NCI-H2029 (cell line): ENCODE measurements around the gene RAD51B.

Experiments used
- DNase-seq: peaks from one replicate; lab custom pipeline; 2025; lab: John Stamatoyannopoulos, UW

The RAD51B gene

DNA sequence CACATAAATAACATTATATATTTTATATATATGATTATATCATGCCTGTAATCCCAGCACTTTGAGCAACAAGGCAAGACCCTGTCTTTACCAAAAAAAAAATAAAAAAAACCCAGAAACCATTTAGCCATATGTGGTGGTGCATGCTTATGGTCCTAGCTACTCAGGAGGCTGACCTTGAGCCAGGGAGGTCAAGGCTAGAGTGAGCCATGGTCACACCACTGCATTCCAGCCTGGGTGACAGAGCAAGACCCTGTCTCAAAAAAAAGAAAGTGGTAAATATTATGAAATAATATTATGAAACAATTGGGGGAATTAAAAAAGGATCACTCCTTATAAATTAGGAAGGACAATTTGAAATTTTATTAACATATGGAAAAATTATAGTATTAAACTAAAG is 16.0 kb downstream of the RAD51B start:
- DNase-seq: no peak

DNA sequence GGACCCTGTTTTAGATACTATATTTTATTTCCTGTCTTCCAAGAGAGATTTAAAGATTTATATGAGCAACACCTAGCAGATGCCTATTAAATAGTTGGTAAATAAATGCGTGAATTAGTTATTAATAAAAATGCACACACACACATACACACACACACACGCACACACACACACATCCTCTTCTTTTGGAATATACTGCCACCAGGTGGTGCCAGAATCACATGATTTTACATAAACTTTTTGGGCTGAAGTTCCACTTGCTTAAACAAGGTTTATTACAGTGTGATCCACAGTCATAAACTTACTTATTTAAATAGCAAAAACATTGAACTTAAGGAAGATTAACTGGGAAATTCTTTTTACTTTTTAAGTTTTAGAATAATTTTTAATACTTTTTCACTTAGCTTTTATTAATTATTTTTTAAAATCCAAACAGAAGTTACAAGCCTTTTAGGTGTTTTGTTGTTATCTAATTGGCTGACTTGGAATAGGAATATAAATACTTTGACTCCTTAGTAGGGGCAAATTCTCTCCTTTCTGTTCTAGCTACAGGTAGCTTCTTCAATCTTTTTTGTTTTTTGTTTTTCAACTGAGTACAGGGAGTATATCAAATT is 17.5 kb downstream of the RAD51B start:
- DNase-seq: peak; percentile 5

GRCh38 chr14:67846029-67846610 is 26.5 kb downstream of the RAD51B start:
- no peak for DNase-seq

GRCh38 chr14:67850066-67850830 is 30.7 kb downstream of the RAD51B start:
- DNase-seq: no peak

DNA sequence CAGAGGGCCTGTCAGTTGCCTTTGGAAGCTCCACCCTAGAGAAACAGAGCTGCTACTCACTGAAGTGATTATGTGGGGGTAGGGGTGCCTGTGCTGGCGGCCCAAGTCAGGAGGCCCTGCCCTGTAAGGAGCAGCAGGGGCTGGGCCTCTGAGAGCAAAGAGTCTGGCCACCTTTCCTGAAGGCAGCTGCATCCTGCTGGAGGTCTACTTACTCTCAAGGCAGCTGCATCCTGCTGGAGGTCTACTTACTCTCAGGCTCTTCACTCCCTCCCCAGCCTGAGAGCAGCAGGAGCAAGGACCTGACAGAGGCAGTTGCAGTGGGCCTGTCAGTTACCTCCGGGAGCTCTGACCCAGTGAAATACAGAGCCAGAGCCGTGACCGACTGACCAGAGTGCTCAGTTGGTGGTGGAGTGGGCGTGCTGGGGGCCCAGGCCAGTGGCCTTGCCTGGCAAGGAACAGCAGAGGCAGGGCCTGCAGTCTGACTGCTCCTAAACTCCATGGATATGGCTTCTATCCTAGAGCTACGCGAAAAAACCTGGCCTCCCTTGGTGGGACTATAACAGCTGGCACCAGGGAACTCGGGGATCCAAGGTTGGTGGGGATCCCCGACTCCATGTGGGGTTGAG is 32.3 kb downstream of the RAD51B start:
- no peak for DNase-seq

- no peak for DNase-seq
Observed at GRCh38 chr14:67852926-67853604, 33.5 kb downstream of the RAD51B start.

GRCh38 chr14:67853715-67854114 is 34.1 kb downstream of the RAD51B start:
- DNase-seq: no peak

GRCh38 chr14:67856827-67857226 is 37.2 kb downstream of the RAD51B start:
- no peak for DNase-seq

DNA sequence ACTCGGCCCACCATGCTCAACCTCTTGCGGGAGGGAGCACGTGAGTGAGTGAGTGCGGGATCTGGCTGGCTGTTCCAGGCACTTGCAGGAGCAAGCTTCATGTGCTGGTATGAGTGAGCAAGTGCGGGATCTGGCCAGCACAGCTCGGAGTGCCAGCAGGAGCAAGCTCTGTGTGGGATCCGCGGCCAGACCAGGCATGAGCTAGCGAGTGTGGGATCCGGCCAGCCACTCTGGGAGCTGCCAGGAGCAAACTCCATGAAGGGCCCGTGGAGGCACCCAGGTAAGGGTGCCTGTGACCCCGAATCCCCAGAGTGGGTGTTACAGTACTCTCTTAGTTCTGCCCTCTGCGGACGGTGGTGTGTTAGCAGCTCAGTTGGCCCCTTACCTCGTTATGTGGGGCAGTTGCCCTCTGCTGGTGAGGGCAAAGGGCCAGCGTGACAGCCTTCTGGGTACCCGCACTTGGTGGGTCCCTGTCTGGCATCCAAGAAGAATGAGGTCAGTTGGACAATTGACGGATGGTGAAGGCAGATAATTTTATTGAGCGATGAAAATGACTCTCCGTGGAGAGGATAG is 38.3 kb downstream of the RAD51B start:
- no peak for DNase-seq

DNA sequence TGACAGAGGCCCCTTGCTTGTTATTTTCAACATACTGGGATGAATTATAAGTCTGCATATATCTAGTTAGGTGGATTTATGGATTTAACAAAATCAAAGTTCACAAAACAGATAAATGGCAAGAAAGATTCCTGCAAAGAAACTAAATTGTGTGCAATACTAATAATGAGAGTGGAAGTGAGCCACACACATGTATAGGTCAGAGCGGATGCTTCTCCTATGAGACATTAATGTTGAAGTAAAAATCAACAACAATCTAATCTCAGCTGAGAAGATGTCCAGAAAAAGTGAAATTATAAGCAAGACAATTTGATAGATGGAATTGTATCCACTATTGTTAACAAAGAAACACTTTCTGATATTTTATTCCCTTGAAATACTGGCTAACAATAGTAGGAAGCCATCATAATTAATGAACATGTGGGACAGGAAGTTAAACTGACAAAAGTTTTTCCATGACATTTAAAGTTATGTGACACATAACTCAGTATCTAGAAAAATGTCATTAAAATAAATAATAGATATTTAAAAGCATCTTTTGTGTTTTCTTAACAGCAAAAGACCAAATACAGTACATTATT is 39.7 kb downstream of the RAD51B start:
- no peak for DNase-seq

DNA sequence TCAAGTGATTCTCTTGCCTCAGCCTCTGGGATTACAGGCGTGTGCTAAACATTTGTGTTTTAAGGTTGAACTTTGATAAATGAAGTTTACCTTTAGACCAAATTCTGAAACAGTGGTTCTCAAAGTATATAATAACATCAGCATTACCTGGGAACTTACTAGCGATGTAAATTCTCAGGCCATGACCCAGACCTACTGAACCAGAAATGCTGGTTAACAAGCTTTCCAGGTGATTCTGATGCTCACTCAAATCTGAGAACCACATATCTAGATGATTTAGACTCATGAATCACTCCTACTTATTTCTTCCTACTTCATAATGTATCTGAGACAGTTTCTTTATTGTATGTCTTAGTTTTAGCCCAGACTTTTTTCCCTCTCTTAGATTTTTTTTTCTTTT is 43.6 kb downstream of the RAD51B start:
- no peak for DNase-seq

DNA sequence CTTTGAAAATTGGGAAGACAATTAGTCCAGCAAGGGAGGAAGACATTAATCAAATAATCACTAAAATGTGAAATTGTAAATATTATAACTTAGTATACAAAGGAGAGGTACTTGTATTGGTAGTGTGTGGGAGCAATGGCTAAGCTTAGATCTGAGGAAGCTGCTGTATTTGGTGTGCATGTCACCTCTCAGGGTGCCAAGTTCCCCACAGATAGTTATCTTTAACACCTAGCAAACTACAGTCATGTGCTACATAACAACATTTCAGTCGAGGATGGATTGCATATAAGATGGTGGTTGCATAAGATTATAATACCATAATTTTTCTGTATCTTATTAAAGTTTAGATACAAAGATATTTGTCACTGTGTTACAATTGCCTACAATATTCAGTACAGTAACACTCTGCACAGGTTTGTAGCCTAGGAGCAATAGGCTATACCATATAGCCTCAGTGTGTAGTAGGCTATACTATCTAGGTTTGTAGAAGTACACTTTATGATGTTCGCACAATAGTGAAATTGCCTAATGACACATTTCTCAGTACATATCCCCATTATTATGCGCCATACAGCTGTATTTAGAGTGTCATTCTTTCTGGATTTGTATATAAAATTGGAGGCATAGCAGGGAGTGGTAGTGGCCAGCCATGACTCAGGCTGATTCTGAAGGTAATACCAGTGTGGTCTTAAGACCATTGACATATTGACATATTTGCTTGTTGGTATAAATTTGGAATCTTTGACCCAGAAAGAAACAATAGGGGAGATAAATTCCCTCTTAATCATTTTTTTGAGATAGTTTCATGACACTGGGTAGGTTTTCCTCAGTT is 55.8 kb downstream of the RAD51B start:
- DNase-seq: no peak

GRCh38 chr14:67879026-67879425 is 59.4 kb downstream of the RAD51B start:
- DNase-seq: no peak

DNA sequence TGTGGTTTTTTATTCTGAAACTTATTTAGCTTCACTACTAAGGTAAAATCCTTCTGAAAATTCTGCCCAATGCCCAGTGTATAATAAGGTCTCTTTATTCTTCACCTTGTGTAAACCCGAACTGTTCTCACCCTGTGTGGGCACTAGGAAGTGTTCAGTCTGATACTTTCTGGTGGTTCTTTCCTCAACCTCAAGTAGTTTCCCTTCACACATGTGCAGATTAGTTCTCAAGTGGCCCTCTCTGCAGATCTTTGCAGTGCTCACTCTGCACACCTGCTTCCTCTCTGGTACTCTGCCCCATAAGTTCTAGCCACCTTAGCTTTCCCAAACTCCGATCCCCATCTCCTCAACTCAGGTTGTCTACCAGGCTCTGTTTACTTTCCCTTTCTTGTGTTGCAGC is 61.6 kb downstream of the RAD51B start:
- no peak for DNase-seq

- DNase-seq: no peak
Observed at GRCh38 chr14:67882986-67883555, 63.5 kb downstream of the RAD51B start.

- no peak for DNase-seq
Observed at GRCh38 chr14:67883717-67884116, 64.1 kb downstream of the RAD51B start.

- no peak for DNase-seq
Observed at GRCh38 chr14:67886191-67886590, 66.6 kb downstream of the RAD51B start.

DNA sequence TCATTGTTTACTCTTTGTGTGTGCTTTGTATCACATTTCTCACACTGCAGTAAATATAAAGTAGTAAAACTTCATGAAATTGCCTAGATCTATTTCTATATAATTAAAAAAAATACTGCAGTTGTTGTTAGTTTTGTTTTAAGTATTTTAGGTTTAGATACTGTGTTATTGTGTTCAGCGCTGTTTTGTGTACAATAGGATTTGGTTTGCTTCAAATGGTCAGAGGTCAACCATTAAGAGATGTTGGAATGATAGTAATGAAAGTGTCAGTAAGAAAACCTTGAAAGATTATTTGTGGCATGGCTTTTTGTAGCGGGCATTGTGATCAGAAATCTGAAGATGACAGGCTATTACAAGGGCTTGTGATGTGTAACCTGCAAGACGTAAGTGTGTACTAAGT is 67.9 kb downstream of the RAD51B start:
- no peak for DNase-seq

- DNase-seq: no peak
Observed at GRCh38 chr14:67889455-67889854, 69.9 kb downstream of the RAD51B start.

- no peak for DNase-seq
Observed at GRCh38 chr14:67892466-67893100, 73.0 kb downstream of the RAD51B start.
